Measurements from ENCODE around the gene NPBWR2.
"Not testable (repeated sequence)": the region's sequence is repeated elsewhere in the genome, so short reads cannot be mapped to it uniquely, and the experiment has no call there.

The NPBWR2 gene

GRCh38 chr20:64121586-64121985 is 14.2 kb upstream of the NPBWR2 start:
- no peak for DNase-seq (ENCODE audit: low read depth)
- no peak overlapping the region for H3K4me3 ChIP-seq (ENCODE audit: low read depth, low read length)

GRCh38 chr20:64119681-64120341 is 12.4 kb upstream of the NPBWR2 start:
- no peak for DNase-seq (ENCODE audit: low read depth)

GRCh38 chr20:64119301-64119680 is 11.9 kb upstream of the NPBWR2 start:
- DNase-seq (ENCODE audit: low read depth): no peak
- H3K4me3 ChIP-seq (ENCODE audit: low read depth, low read length): no peak overlapping the region

More at GRCh38 chr20:64119681-64120341, 12.4 kb upstream of the NPBWR2 start:
- H3K4me3 ChIP-seq (ENCODE audit: low read depth, low read length): peak overlapping the region; percentile 22

GRCh38 chr20:64117432-64117777 is 10.0 kb upstream of the NPBWR2 start:
- not testable (repeated sequence) for DNase-seq (ENCODE audit: low read depth); H3K4me3 ChIP-seq (ENCODE audit: low read depth, low read length)

- DNase-seq (ENCODE audit: low read depth): no peak
- H3K4me3 ChIP-seq (ENCODE audit: low read depth, low read length): no peak overlapping the region
Measured at GRCh38 chr20:64116541-64117431, 9.4 kb upstream of the NPBWR2 start.

GRCh38 chr20:64116016-64116415 is 8.7 kb upstream of the NPBWR2 start:
- DNase-seq (ENCODE audit: low read depth): no peak
- H3K4me3 ChIP-seq (ENCODE audit: low read depth, low read length): no peak overlapping the region

- H3K4me3 ChIP-seq (ENCODE audit: low read depth, low read length): no peak overlapping the region
- DNase-seq (ENCODE audit: low read depth): no peak
Measured at GRCh38 chr20:64115171-64115911, 8.0 kb upstream of the NPBWR2 start.

- no peak for DNase-seq (ENCODE audit: low read depth)
Measured at GRCh38 chr20:64114356-64114971, 7.1 kb upstream of the NPBWR2 start.

GRCh38 chr20:64113796-64114355 is 6.5 kb upstream of the NPBWR2 start:
- no peak overlapping the region for H3K4me3 ChIP-seq (ENCODE audit: low read depth, low read length)
- no peak for DNase-seq (ENCODE audit: low read depth)

More at GRCh38 chr20:64114356-64114971, 7.1 kb upstream of the NPBWR2 start:
- H3K4me3 ChIP-seq (ENCODE audit: low read depth, low read length): no peak overlapping the region

- DNase-seq (ENCODE audit: low read depth): no peak
- H3K4me3 ChIP-seq (ENCODE audit: low read depth, low read length): no peak overlapping the region
Measured at GRCh38 chr20:64113444-64113775, 6.0 kb upstream of the NPBWR2 start.

- no peak overlapping the region for H3K4me3 ChIP-seq (ENCODE audit: low read depth, low read length)
- no peak for DNase-seq (ENCODE audit: low read depth)
Measured at GRCh38 chr20:64112691-64113443, 5.5 kb upstream of the NPBWR2 start.

GRCh38 chr20:64111841-64112641 is 4.7 kb upstream of the NPBWR2 start:
- no peak overlapping the region for H3K4me3 ChIP-seq (ENCODE audit: low read depth, low read length)
- DNase-seq (ENCODE audit: low read depth): no peak

- no peak for DNase-seq (ENCODE audit: low read depth)
- no peak overlapping the region for H3K4me3 ChIP-seq (ENCODE audit: low read depth, low read length)
Measured at GRCh38 chr20:64110411-64111068, 3.2 kb upstream of the NPBWR2 start.

- DNase-seq (ENCODE audit: low read depth): no peak
- no peak overlapping the region for H3K4me3 ChIP-seq (ENCODE audit: low read depth, low read length)
Measured at GRCh38 chr20:64109831-64110391, 2.5 kb upstream of the NPBWR2 start.

- no peak overlapping the region for H3K4me3 ChIP-seq (ENCODE audit: low read depth, low read length)
- no peak for DNase-seq (ENCODE audit: low read depth)
Measured at GRCh38 chr20:64108731-64109681, 1.6 kb upstream of the NPBWR2 start.

- no peak overlapping the region for H3K4me3 ChIP-seq (ENCODE audit: low read depth, low read length)
Measured at GRCh38 chr20:64107736-64108457, 532 bp upstream of the NPBWR2 start.

More at GRCh38 chr20:64107736-64108457, 532 bp upstream of the NPBWR2 start:
- DNase-seq (ENCODE audit: low read depth): no peak
